Activated T-cell treated with anti-CD3 and anti-CD28 coated beads, Interleukin-2, amount 50 U/mL, for 24 hours (primary cell): Measurements from ENCODE around the gene KIAA0930.

Source experiments
- DNase-seq: peaks from one replicate; pipeline ENCODE4 v3.0.0-alpha.2; 2020
- H3K27ac Mint-ChIP-seq: 2 replicates; pipeline ENCODE4 v1.8.0; 2020; ENCODE audit warnings: mild to moderate bottlenecking, mixed read lengths
- H3K27me3 Mint-ChIP-seq: 2 replicates; pipeline ENCODE4 v1.8.0; 2020; ENCODE audit warnings: mixed read lengths
- H3K36me3 Mint-ChIP-seq: 2 replicates; pipeline ENCODE4 v1.8.0; 2020; ENCODE audit warnings: low read depth, mixed read lengths
- H3K4me1 Mint-ChIP-seq: 2 replicates; pipeline ENCODE4 v1.8.0; 2020; ENCODE audit warnings: low read depth, mixed read lengths
- H3K4me3 Mint-ChIP-seq: 2 replicates; pipeline ENCODE4 v1.8.0; 2020; ENCODE audit warnings: mild to moderate bottlenecking, moderate library complexity, mixed read lengths
- H3K9me3 Mint-ChIP-seq: 2 replicates; pipeline ENCODE4 v1.8.0; 2020; ENCODE audit warnings: mixed read lengths

The KIAA0930 gene

DNA sequence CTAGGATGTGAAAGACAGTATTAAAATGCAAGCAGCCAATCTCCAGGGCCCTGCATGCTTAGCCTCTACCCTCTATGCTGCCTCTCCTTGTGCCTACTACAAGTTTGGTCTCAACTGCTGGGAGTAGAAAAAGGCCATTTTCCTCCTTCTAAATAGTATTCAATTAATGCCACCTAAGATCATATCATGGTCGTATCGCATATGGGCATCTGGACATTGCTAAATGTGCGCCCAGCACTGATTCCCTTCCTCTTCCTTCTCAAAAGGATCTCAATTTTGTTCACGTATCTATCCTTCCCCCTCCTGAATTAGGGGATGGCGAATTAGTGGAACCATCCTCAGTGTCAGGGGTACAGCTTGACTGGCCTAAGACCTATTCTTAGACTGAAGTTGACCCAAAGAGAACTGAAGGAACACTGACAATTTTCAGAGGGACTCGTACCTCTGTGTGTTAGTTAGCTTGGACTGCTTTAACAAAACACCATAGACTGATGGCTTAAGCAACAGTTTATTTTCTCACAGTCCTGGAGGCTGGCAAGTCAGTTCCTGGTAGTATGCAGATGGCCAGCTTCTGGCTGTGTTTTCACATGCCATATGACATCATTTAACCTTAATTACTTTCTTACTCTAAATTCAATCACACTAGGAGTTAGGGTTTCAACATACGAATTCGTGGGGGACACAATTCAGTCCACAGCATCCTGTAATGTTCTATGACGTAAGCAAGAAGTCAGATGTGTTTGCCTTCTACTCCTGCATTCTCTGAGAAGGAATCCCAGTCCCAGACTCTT, 85.4 kb downstream of the KIAA0930 start:
- no peak for DNase-seq
- H3K27ac Mint-ChIP-seq, result no peak overlapping the region
- H3K4me3 Mint-ChIP-seq, result no peak overlapping the region
- H3K9me3 Mint-ChIP-seq, result no peaks in the 10 kb centered on the region
- H3K27me3 Mint-ChIP-seq, result no peaks in the 10 kb centered on the region
- peaks cover 84% of the 10 kb centered on the region for H3K36me3 Mint-ChIP-seq
- H3K4me1 Mint-ChIP-seq, result peaks cover 18% of the 10 kb centered on the region

DNA sequence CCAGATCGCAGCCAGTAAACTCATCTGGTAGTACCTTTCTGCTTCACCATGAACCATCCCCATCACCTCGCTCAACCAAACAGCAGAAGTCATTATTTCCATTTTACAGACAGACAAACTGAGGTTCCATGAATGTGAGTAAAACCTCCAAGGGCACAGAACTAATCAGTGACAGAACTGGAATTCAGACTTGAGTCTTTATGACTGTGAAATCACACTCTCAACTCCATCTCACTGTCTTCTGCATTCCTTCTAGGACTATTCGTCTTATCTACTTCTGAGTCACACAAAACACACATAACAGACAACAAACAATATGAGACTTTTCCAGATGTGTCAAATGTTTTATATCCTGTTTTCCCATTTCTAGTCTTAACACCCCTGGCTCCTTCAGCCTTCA, 86.3 kb downstream of the KIAA0930 start:
- no peak for DNase-seq
- Mint-ChIP-seq H3K4me3 (no peak overlapping the region), H3K27ac (no peak overlapping the region), H3K4me1 (peaks cover 10% of the 10 kb centered on the region), H3K9me3 (no peaks in the 10 kb centered on the region), H3K36me3 (peaks cover 85% of the 10 kb centered on the region), H3K27me3 (no peaks in the 10 kb centered on the region)

DNA sequence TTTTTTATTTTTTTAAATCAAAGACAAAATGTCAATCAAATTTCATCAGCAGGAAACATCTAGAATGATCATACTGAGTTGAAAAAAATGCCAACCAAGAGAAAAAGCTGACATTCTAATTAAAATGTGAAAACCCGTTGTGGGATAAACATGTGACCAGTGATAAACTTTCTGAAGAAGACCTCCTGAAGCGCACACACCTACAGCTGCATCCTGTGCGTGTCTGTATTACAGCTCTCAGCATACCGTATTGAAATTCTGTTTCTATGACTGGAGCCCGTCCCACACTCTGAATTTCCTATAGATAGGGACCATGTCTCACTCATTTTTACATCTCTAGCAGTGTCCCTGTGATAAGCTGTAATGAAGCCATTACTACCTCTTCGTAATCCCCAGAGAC, 89.2 kb downstream of the KIAA0930 start:
- H3K9me3 Mint-ChIP-seq, result no peaks in the 10 kb centered on the region
- H3K4me3 Mint-ChIP-seq, result no peak overlapping the region
- H3K27me3 Mint-ChIP-seq, result no peaks in the 10 kb centered on the region
- DNase-seq, result no peak
- H3K27ac Mint-ChIP-seq, result no peak overlapping the region
- peaks cover 6% of the 10 kb centered on the region for H3K4me1 Mint-ChIP-seq
- H3K36me3 Mint-ChIP-seq, result peaks cover 83% of the 10 kb centered on the region

DNA sequence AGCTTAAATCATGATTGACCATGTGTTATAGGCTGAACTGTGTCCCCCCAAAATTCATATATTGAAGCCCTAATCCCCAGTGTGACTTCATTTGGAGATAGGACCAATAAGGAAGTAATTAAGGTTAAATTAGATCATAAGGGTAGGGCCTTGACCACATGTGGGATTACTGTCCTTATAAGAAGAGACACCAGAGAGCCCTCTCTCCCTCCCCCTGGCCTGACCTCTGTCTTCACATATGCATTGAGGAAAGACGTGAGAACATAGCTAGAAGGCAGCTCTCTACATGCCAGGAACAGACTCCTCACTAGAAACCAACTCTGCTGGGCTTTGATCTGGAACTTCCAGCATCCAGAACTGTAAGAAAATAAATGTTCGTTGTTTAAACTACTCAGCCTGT, 90.6 kb downstream of the KIAA0930 start:
- Mint-ChIP-seq H3K27me3 (no peaks in the 10 kb centered on the region), H3K9me3 (peaks cover 3% of the 10 kb centered on the region), H3K27ac (no peak overlapping the region), H3K4me1 (peaks cover 6% of the 10 kb centered on the region), H3K4me3 (no peak overlapping the region), H3K36me3 (peaks cover 74% of the 10 kb centered on the region)
- no peak for DNase-seq

DNA sequence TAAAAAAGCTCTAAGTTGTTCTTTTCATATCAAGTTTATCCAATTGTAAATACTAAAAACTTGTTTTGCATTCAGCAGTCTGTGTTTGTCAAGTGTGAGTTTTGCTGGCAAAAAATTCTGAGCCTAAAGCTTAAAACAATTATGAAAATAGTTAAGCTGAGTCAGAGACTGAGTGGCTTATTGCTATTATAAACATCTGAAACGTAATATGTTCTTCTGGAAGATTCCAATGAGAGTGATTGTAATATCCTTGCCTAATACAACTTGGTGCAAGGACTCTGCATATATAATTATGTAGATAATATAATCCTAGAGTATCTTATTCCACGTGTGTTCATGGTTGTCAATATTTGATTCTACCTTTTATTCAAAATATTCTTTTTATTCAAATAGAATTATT, 91.0 kb downstream of the KIAA0930 start:
- Mint-ChIP-seq H3K27me3 (no peaks in the 10 kb centered on the region), H3K4me3 (no peak overlapping the region), H3K4me1 (peaks cover 6% of the 10 kb centered on the region), H3K9me3 (peaks cover 3% of the 10 kb centered on the region), H3K27ac (no peak overlapping the region), H3K36me3 (peaks cover 69% of the 10 kb centered on the region)
- no peak for DNase-seq

DNA sequence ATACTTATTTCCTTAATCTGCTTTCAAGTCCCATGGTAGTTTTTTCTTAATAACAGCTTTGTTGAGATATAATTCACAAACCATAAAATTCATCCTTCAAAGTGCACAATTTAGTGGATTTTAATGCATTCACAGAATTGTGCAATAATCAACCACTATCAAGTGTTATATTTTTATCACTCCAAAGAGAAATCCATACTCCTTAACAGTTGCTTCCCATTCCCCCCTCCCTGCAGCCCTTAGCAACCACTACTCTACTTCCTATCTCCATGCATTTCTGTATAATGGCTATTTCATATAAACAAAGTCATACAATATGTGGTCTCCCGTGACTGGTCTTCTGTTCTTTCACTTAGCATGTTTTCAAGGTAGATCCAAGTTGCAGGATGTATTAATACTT, 95.8 kb downstream of the KIAA0930 start:
- no peak for DNase-seq
- Mint-ChIP-seq H3K9me3 (peaks cover 3% of the 10 kb centered on the region), H3K27me3 (no peaks in the 10 kb centered on the region), H3K4me1 (no peaks in the 10 kb centered on the region), H3K4me3 (no peak overlapping the region), H3K36me3 (peaks cover 58% of the 10 kb centered on the region), H3K27ac (no peak overlapping the region)

DNA sequence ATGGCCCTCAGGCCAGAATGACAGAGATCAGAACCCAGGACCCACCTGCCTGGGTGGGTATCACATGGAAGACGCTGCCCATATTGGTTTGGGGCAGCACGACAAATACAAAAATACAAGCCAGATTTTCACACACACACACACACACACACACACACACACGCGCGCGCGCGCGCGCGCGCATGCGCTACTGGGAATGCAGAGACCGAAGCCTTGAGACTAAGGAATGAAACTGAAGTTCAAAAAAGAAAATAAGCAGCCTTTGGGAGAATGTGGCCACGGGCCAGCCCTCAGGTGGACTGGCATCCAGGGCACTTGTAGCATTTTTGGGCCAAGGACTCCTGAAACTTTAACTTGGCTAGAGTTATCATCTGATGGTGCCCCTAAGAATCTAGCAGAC, 98.3 kb downstream of the KIAA0930 start:
- H3K27me3 Mint-ChIP-seq, result no peaks in the 10 kb centered on the region
- no peak overlapping the region for H3K27ac Mint-ChIP-seq
- no peaks in the 10 kb centered on the region for H3K4me1 Mint-ChIP-seq
- no peak overlapping the region for H3K4me3 Mint-ChIP-seq
- peaks cover 56% of the 10 kb centered on the region for H3K36me3 Mint-ChIP-seq
- peaks cover 3% of the 10 kb centered on the region for H3K9me3 Mint-ChIP-seq
- DNase-seq, result no peak
